HG03045 (cell line): ENCODE results near the gene CACNA1E.

Experiments
- ATAC-seq: cut with Tn5 transposase; IDR thresholded peaks from one replicate; pipeline ENCODE4 v1.9.1; 2021; ENCODE audit warnings: mild to moderate bottlenecking, moderate library complexity; ENCODE audit not compliant: unreplicated experiment

CACNA1E gene

GRCh38 chr1:181626279-181626938 is 143.1 kb downstream of the CACNA1E start:
- no peak for ATAC-seq

- no peak for ATAC-seq
Observed at GRCh38 chr1:181630398-181630797, 147.1 kb downstream of the CACNA1E start.

GRCh38 chr1:181630838-181631237 is 147.5 kb downstream of the CACNA1E start:
- no peak for ATAC-seq

- no peak for ATAC-seq
Observed at GRCh38 chr1:181632492-181632891, 149.2 kb downstream of the CACNA1E start.

GRCh38 chr1:181632960-181633359 is 149.6 kb downstream of the CACNA1E start:
- ATAC-seq, result no peak

- no peak for ATAC-seq
Observed at GRCh38 chr1:181635110-181635509, 151.8 kb downstream of the CACNA1E start.

- no peak for ATAC-seq
Observed at GRCh38 chr1:181637998-181638397, 154.7 kb downstream of the CACNA1E start.

GRCh38 chr1:181640956-181641355 is 157.6 kb downstream of the CACNA1E start:
- ATAC-seq, result no peak

- no peak for ATAC-seq
Observed at GRCh38 chr1:181643631-181644030, 160.3 kb downstream of the CACNA1E start.

GRCh38 chr1:181645171-181645570 is 161.9 kb downstream of the CACNA1E start:
- no peak for ATAC-seq

GRCh38 chr1:181646710-181647109 is 163.4 kb downstream of the CACNA1E start:
- no peak for ATAC-seq

- ATAC-seq, result no peak
Observed at GRCh38 chr1:181647314-181648035, 164.2 kb downstream of the CACNA1E start.

- ATAC-seq, result no peak
Observed at GRCh38 chr1:181651276-181651675, 168.0 kb downstream of the CACNA1E start.

- no peak for ATAC-seq
Observed at GRCh38 chr1:181655756-181656155, 172.4 kb downstream of the CACNA1E start.

- ATAC-seq, result no peak
Observed at GRCh38 chr1:181656491-181656890, 173.2 kb downstream of the CACNA1E start.

GRCh38 chr1:181658581-181658980 is 175.3 kb downstream of the CACNA1E start:
- ATAC-seq, result no peak

- no peak for ATAC-seq
Observed at GRCh38 chr1:181659321-181659957, 176.1 kb downstream of the CACNA1E start.

GRCh38 chr1:181660621-181661020 is 177.3 kb downstream of the CACNA1E start:
- no peak for ATAC-seq

- no peak for ATAC-seq
Observed at GRCh38 chr1:181661569-181661968, 178.3 kb downstream of the CACNA1E start.

- no peak for ATAC-seq
Observed at GRCh38 chr1:181662606-181663005, 179.3 kb downstream of the CACNA1E start.

GRCh38 chr1:181664543-181664942 is 181.2 kb downstream of the CACNA1E start:
- ATAC-seq, result no peak

GRCh38 chr1:181669246-181669645 is 185.9 kb downstream of the CACNA1E start:
- ATAC-seq, result no peak
